Measurements from ENCODE around the gene KCNJ14.

Gene KCNJ14

GRCh38 chr19:48490981-48491792, 35.8 kb downstream of the KCNJ14 start:
- no peak for FAIRE-seq

DNA sequence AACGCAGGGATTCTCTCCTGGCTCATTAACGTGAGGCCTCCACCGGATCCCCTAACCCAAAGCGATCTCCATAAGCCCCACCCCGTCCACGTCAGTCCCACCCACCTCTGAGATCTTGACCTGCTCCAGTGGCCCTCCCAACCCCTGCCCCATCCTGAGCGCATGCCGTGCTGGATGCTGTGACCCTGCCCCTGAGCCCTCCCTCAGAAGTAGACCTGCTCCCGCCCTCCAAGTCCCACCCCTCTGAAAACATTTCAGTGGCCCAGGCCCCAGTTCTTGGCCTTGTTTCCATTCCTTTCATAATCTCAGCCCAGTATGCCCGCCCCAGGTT, 36.4 kb downstream of the KCNJ14 start:
- no peak for FAIRE-seq

DNA sequence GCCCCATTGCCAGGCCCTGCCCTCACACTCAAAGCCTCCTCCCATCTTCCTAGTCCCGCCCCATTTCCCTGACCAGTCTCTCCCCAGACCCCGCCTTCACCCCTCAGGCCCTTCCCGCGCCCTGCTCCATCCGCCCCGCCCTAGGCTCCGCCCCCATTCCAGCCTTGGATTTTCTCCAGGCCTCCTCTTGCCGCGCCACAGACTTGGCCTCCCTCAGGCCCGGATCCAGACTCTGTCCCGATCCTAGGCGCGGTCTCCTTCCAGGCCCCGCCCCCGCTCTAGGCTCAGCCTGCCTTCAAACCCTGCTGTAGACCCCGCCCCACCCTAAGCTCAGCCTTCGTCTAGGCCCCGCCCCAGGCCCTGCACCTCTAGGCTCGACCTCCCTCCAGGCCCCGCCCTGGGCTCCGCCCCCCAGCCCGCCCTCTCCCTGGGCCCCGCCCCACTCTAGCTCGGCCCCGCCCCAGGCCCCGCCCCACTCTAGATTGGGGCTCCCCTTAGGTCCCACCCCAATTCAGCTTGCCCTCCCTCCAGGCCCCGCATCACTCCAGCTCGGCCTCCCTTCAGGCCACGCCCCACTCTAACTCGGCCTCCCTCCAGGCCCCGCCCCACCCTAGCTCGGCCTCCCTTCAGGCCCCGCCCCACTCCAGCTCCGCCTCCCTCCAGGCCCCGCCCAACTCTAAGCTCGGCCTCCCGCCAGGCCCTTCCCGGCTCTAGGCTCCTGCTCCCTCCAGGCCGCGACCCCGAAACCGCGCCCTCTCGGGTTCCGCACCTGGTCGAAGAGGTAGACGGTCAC, 37.7 kb downstream of the KCNJ14 start:
- peak; percentile 95 for FAIRE-seq

- no peak for FAIRE-seq
These were observed 38.5 kb downstream of the KCNJ14 start for GRCh38 chr19:48493718-48494401.

DNA sequence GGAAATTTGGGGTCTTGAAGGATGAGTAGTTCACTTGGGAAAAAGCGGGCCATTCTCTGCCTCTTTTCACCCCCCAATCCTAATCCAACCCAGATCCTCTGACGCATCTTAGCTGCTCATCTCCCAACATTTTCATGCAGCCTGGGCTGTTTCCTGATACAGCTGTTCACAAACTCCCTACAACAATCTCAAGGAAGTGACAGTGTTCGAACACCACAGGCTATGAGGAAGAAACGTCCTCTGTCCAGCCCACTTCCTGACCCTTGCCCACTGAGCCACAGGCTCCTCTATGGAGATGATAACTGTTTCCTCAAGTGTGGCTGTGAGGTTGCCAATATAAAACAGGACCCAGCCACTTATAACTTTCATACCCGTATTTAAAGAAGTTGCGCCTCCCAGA, 40.0 kb downstream of the KCNJ14 start:
- no peak for FAIRE-seq

DNA sequence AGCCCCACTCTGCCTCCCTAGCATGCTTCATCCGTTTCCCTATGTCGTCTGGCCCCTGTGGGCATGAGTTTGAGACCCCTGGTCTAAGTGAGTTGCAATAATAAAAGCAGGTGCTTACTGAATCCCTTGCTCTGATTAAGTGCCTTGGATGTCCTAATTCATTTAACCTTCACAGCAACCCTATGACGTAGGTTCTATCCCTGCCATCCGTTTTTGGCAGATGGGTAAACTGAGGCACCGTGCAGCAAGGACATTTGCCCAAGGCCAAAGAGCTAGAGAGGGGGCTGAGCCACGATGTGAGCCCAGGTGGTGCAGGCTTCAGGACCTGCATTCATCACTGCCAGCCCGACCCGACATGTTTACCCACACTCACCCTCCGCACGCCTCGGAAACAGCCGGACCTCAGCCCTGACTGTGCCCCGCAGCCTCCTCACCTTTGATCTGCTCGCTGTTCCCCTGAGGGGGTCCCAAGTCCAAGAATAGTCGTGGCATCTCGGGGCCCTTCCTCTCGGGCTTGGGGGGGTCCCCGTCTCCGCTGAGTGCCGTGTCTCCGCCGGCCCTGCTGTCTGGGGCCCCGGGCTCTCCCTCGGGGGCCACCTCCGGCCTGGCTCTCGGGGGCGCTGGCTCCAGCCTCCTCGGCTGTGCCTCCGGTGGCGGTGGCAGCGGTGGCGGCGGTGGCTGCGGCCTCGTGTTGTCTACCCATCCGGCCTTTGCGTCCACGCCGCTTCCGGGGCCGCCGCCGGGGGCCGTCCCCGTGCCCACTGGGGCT, 41.8 kb downstream of the KCNJ14 start:
- no peak for FAIRE-seq

GRCh38 chr19:48497728-48498594, 42.6 kb downstream of the KCNJ14 start:
- no peak for FAIRE-seq

DNA sequence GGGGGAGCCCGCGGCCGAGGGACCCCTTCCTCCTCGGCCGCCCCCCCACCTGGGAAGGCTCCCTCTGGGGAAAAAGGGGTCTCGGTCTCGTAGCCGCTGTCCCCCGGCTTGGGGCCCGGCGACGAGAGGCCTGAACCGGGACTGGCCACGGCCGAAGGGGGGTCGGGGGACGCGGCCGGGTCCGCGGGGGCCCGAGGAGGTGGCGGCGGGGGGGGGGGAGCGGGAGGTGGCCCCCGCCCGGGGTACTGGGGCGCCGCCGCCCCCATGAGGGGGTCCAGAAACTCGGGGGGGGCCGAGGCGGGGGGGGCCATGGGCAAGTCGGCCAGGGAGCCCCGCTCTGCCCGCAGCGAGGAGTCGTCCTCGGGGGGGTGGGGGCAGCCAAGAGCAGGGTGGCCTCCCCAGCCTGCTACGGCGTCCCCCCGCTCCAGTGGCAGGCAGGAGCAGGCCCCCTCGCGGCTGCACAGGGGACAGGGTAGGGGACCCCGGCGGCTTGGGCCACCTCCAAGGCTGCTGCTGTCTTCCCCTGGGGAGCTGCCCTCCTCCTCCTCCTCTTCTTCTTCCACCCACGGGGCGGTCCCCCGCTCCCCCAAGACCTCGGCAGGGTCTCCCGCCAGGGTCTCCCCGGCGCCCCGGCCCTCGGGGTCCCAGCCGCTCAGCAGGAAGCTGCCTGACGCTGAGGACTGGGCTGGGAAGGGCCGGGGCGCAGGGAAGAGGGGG, 43.4 kb downstream of the KCNJ14 start:
- FAIRE-seq = no peak

DNA sequence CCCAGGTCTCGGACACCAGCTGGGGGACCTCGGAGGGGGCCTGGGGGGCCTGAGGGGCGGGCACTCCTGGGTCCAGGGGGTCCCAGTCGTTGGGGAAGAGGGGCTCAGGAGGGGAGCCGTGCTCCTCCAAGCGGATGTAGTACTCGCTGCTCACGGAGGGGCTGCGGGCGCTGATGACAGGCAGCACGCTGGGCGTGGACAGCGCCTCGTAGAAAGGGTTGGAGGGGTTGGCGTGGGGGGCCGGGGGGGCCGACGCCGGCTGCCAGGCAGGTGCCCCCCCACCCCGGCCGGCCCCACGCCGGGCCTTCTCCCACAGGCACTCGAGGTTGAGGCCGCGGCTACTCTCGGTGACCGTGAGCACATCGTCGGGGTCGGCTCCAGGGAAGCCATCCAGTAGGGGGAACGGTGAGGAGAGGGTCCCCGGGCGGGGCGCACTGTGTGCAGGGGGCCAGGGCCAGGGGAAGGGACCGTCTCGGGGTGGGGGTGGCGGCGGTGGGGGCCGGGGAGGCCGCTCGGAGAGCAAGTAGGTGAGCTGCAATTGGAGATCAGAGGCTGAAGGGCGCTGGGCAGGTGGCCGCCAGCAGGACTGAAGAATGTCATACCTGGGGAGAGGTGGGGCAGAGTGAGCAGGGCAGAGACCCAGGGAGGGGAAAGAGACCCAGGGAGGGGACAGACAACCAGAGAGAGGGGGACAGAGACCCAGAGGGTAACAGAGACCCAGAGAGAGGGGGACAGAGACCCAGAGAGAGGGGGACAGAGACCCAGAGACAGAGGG, 44.1 kb downstream of the KCNJ14 start:
- FAIRE-seq = no peak

- FAIRE-seq = no peak
These were observed 45.6 kb downstream of the KCNJ14 start for GRCh38 chr19:48500830-48501493.

- FAIRE-seq = peak; percentile 96
These were observed 46.3 kb downstream of the KCNJ14 start for GRCh38 chr19:48501494-48502349.

DNA sequence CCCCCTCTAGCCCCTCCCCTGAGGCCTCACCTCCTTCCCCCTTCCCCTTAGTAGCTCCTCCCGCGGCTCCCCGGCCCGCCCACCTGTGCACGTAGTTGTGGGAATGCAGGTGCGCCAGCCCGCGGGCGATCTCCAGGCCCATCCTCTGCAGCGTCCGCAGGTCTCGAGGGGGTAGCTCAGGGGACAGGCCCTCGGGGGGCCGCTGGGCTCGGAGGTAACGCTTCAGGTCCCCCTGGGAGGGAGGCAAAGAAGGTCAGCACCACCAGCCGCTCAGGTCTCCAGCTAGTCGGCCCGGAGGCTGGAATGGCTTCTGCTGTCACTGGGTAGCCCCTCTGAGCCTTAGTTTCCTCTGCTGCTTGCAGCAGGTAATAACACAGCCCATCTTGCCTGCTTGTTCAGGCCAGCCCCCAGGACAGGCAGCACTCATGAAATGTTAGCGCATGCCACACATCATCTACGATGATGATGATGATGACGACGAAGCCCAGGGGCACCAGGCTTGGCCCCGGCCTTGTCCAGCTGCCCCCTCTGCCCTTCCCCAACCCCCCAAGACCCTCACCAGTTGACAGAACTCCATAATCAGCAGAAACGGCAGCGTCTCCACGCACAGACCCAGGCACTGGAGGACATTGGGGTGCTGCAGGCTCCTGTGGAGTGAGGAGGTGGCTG, 47.1 kb downstream of the KCNJ14 start:
- no peak for FAIRE-seq

GRCh38 chr19:48506138-48506733, 50.9 kb downstream of the KCNJ14 start:
- peak; percentile 89 for FAIRE-seq

- FAIRE-seq = no peak
These were observed 52.6 kb downstream of the KCNJ14 start for GRCh38 chr19:48507911-48508439.

GRCh38 chr19:48508729-48509411, 53.5 kb downstream of the KCNJ14 start:
- no peak for FAIRE-seq

- no peak for FAIRE-seq
These were observed 54.3 kb downstream of the KCNJ14 start for GRCh38 chr19:48509467-48510194.

Data from G401.6 (cell line).